Measurements from ENCODE around the gene TPM3.

- TF ChIP-seq CTCF (IDR thresholded peaks at IDR 0.05; ENCODE audit: poor library complexity, severe bottlenecking) (no peak), EP300 (conservative IDR thresholded peaks at IDR 0.05; ENCODE audit: poor library complexity, severe bottlenecking) (no peak), POLR2AphosphoS5 (IDR thresholded peaks at IDR 0.05) (no peak)
Observed at GRCh38 chr1:154154053-154154452, 37.8 kb downstream of the TPM3 start.
